ENCODE results near the gene RNU7-1.

RNU7-1 gene

DNA sequence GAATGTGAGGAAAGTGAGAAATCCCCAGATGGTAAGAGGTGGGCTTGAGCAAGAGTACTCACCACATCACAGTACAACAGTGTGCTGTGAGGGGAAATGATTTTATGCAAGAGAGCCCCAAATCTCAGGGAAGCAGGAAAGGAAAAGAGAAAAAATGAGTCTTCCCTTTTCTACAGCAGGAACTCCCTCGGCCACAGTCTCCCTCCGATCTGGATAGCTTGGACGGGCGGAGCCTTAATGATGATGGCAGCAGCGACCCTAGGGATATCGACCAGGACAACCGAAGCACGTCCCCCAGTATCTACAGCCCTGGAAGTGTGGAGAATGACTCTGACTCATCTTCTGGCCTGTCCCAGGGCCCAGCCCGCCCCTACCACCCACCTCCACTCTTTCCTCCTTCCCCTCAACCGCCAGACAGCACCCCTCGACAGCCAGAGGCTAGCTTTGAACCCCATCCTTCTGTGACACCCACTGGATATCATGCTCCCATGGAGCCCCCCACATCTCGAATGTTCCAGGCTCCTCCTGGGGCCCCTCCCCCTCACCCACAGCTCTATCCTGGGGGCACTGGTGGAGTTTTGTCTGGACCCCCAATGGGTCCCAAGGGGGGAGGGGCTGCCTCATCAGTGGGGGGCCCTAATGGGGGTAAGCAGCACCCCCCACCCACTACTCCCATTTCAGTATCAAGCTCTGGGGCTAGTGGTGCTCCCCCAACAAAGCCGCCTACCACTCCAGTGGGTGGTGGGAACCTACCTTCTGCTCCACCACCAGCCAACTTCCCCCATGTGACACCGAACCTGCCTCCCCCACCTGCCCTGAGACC lies 8.0 kb upstream of the RNU7-1 start:
- H3K4me3 ChIP-seq (ENCODE audit: low read depth, low read length) = peak overlapping the region; percentile 5
- TF ChIP-seq, protein P1, sequence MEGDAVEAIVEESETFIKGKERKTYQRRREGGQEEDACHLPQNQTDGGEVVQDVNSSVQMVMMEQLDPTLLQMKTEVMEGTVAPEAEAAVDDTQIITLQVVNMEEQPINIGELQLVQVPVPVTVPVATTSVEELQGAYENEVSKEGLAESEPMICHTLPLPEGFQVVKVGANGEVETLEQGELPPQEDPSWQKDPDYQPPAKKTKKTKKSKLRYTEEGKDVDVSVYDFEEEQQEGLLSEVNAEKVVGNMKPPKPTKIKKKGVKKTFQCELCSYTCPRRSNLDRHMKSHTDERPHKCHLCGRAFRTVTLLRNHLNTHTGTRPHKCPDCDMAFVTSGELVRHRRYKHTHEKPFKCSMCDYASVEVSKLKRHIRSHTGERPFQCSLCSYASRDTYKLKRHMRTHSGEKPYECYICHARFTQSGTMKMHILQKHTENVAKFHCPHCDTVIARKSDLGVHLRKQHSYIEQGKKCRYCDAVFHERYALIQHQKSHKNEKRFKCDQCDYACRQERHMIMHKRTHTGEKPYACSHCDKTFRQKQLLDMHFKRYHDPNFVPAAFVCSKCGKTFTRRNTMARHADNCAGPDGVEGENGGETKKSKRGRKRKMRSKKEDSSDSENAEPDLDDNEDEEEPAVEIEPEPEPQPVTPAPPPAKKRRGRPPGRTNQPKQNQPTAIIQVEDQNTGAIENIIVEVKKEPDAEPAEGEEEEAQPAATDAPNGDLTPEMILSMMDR (IDR thresholded peaks at IDR 0.05; ENCODE audit: borderline replicate concordance, insufficient read depth, low read depth, low read length) = no peak

- TF ChIP-seq, protein P1 (IDR thresholded peaks at IDR 0.05; ENCODE audit: borderline replicate concordance, insufficient read depth, low read depth, low read length) = no peak
- peak overlapping the region; percentile 96 for H3K4me3 ChIP-seq (ENCODE audit: low read depth, low read length)
Observed at GRCh38 chr12:6936194-6936635, 7.4 kb upstream of the RNU7-1 start.

DNA sequence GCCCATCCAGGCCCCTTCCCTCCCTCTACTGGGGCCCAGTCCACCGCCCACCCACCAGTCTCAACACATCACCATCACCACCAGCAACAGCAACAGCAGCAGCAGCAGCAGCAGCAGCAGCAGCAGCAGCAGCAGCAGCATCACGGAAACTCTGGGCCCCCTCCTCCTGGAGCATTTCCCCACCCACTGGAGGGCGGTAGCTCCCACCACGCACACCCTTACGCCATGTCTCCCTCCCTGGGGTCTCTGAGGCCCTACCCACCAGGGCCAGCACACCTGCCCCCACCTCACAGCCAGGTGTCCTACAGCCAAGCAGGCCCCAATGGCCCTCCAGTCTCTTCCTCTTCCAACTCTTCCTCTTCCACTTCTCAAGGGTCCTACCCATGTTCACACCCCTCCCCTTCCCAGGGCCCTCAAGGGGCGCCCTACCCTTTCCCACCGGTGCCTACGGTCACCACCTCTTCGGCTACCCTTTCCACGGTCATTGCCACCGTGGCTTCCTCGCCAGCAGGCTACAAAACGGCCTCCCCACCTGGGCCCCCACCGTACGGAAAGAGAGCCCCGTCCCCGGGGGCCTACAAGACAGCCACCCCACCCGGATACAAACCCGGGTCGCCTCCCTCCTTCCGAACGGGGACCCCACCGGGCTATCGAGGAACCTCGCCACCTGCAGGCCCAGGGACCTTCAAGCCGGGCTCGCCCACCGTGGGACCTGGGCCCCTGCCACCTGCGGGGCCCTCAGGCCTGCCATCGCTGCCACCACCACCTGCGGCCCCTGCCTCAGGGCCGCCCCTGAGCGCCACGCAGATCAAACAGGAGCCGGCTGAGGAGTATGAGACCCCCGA lies 6.8 kb upstream of the RNU7-1 start:
- TF ChIP-seq, protein P1 (IDR thresholded peaks at IDR 0.05; ENCODE audit: borderline replicate concordance, insufficient read depth, low read depth, low read length) = no peak; the same call in 1 of the 2 replicates
- H3K4me3 ChIP-seq (ENCODE audit: low read depth, low read length) = peak overlapping the region; percentile 96

DNA sequence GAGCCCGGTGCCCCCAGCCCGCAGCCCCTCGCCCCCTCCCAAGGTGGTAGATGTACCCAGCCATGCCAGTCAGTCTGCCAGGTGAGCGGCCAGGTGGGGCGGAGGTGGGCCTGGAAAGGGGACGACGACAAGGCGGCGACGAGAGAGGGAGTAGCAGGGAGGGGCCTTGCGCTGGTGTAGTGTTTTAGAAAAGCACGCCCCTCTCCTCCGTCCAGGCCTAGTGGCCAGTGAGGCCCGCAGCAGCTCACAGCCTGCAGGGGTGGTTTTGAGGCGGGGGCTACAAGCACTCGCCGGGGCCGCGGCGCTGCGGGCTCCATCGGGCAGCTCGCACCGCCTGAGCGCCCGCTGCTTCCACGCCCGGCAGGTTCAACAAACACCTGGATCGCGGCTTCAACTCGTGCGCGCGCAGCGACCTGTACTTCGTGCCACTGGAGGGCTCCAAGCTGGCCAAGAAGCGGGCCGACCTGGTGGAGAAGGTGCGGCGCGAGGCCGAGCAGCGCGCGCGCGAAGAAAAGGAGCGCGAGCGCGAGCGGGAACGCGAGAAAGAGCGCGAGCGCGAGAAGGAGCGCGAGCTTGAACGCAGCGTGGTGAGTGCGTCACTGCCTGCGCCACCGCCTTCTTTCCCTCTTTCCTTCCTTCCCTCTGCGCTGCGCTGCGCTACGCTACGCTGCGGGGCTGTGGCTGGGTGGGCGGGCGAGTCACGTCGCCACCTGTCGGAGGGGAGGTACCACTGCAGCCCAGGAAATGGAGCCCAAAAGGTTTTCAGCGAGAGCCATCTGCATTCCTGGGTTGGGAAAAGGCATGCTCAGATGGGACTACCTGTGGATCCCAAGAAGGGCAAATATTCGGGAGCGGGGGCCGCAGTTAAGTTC lies 5.9 kb upstream of the RNU7-1 start:
- peak overlapping the region; percentile 96 for H3K4me3 ChIP-seq (ENCODE audit: low read depth, low read length)
- TF ChIP-seq, protein P1 (IDR thresholded peaks at IDR 0.05; ENCODE audit: borderline replicate concordance, insufficient read depth, low read depth, low read length) = peak; percentile 96

GRCh38 chr12:6938353-6939190 lies 5.0 kb upstream of the RNU7-1 start:
- H3K4me3 ChIP-seq (ENCODE audit: low read depth, low read length) = peak overlapping the region; percentile 38
- TF ChIP-seq, protein P1 (IDR thresholded peaks at IDR 0.05; ENCODE audit: borderline replicate concordance, insufficient read depth, low read depth, low read length) = no peak

- TF ChIP-seq, protein P1 (IDR thresholded peaks at IDR 0.05; ENCODE audit: borderline replicate concordance, insufficient read depth, low read depth, low read length) = no peak
- H3K4me3 ChIP-seq (ENCODE audit: low read depth, low read length) = no peak overlapping the region
Observed at GRCh38 chr12:6939191-6939540, 4.5 kb upstream of the RNU7-1 start.

Measured in GM12875 (cell line).